GM19324 (cell line): ENCODE measurements around the gene FGD4.

Experiments used
- ATAC-seq: cut with Tn5 transposase; IDR thresholded peaks from one replicate; pipeline ENCODE4 v1.9.1; 2021; ENCODE audit warnings: mild to moderate bottlenecking, moderate library complexity; ENCODE audit not compliant: unreplicated experiment, low FRiP score

The FGD4 gene

DNA sequence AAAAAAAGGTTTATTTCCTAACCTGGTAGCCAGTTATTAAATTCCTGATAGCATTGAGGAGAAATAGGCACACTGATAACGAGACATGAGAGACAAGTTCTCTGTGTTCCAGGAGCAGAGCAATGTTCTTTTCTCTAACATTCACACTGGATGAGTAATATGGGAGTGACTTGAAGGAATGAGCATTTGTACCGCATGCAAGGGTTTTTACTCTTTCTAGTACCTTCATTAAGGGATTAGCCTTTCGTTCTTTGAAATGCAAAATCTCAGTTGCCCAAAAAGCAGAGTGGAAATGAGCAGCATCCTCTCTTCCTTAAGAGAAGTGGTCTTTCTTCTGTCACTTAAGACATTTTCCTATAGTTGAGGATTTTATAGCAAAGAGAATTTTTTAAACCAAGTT is 54.7 kb downstream of the FGD4 start:
- no peak for ATAC-seq

DNA sequence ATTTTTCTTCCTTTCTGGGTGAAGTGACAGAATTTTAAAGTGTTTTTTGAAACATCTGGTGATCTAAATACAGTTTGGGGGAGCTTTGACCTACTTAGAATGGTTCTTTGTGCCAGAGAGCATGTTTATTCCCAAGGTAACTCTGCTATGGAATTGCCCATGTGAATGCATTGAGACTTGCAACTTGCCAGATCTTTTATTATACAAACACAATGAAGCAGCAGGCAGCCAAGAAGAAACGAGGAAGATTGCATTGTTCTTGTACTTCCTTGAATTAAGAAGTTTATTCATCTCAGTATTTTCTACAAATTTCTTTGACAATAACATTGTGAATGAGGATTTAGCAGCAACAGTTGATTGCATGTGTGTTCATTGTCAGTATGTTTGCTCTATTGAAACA is 55.5 kb downstream of the FGD4 start:
- ATAC-seq = no peak

GRCh38 chr12:32455607-32456071 is 56.3 kb downstream of the FGD4 start:
- ATAC-seq = no peak

- ATAC-seq = no peak
Measured at GRCh38 chr12:32457251-32458025, 58.1 kb downstream of the FGD4 start.

GRCh38 chr12:32460638-32461037 is 61.3 kb downstream of the FGD4 start:
- no peak for ATAC-seq

DNA sequence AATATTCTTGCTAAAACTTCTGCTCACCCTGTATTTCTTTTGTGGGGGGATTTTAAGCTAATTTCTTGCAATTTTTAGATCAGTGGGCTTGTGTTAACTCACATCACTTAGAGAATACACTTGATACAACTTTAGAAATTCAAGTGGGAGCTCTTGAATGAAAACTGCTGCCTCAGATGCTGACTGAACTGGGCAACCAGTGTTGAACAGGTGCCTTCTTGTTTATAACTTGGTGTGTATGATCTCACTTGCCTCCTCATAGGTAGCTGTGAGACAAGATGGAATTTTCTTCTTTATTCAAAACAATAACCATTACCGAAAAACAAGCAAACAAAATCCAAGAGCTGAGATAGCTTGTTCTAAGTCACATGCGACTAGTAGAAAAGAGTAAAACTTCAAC is 63.5 kb downstream of the FGD4 start:
- ATAC-seq = no peak

DNA sequence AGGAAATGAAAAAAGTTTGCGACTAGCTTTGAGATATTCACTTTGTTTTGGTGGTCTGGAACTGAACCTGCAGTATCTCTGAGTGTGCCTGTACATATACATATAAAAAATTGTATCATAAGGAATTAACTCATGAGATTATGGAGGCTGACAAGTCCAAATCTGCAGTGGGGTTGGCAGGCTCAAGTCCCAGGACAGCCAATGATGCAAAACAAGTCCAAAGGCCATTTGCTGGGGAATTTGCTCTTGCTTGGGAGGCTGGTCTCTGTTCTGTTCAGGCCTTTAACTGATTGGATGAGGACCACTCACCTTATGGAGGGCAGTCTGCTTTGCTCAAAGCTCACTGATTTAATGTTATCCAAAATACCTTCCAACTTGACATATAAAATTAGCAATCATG is 66.8 kb downstream of the FGD4 start:
- ATAC-seq = no peak

DNA sequence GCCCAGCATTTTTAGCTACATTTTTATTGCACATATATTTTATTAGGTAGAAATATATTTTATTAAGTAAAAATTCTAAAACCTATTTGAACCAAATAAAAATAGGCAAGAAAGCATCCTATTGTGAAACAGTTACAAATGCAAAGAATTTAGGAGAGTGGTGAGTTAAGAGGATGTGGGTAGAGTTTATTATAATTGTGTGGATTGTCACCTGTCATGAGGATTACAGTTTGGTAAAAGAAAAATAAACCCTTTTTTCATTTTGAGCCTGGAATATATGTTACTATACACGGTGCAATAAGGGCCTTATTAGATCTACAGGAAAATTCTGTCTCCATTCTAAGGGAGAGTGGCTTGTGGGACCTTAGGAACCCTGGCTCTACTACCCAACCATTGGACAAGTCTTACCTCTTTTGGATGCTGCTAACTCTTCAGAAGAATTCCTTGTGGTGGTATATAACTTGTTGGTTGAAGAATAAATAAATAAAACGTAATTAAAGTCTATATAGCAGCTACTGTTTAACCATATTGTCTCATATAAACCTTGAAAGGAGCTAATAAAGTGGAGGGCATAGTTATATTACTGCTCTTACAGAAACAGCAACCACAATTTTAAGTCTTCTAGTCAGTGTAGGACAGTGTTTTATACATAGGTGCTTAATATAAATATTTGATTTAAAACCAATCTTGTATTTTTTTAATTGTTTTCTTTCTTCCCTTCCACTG is 67.8 kb downstream of the FGD4 start:
- ATAC-seq = no peak

- ATAC-seq = peak; percentile 62
Measured at GRCh38 chr12:32467959-32468863, 68.9 kb downstream of the FGD4 start.

- no peak for ATAC-seq
Measured at GRCh38 chr12:32470936-32471470, 71.6 kb downstream of the FGD4 start.

GRCh38 chr12:32471591-32472001 is 72.2 kb downstream of the FGD4 start:
- ATAC-seq = no peak

- no peak for ATAC-seq
Measured at GRCh38 chr12:32475724-32476123, 76.4 kb downstream of the FGD4 start.

GRCh38 chr12:32476446-32476845 is 77.1 kb downstream of the FGD4 start:
- ATAC-seq = no peak

GRCh38 chr12:32477714-32478113 is 78.4 kb downstream of the FGD4 start:
- ATAC-seq = no peak

DNA sequence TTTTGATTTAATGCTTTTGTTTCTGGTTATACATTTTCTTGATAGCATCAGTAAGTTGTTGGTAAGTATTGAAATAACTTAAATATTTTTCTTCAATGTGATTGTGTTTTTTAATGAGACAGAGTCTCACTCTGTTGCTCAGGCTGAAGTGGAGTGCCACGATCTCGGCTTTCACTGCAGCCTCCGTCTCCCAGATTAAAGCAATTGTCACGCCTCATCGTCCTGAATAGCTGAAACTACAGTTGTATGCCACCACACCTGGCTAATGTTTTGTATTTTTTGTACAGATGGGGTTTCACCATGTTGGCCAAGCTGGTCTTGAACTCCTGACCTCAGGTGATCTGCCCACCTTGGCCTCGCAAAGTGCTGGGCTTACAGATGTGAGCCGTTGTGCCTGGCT is 78.8 kb downstream of the FGD4 start:
- ATAC-seq = no peak

GRCh38 chr12:32478858-32479725 is 79.7 kb downstream of the FGD4 start:
- no peak for ATAC-seq

DNA sequence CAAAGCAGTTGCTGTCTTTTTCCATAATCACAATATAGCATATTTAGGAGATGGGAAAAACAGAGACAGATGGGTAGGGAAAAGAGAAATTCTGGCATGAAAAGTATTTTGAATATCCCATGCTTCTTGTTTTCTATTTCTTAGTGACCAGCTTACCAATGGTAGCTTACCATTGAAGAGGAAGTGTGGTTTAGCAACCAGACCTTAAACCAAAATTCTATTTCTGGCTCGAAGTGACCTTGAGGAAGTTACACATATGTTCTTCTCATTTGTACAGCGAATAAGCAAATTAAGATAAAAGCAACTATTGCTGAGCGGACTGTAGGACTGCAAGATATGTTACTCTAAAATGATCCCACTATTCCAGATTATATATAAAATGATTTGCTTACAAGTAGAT is 82.9 kb downstream of the FGD4 start:
- ATAC-seq = no peak

GRCh38 chr12:32483499-32483898 is 84.1 kb downstream of the FGD4 start:
- ATAC-seq = no peak

- no peak for ATAC-seq
Measured at GRCh38 chr12:32483993-32484392, 84.6 kb downstream of the FGD4 start.

GRCh38 chr12:32486158-32486557 is 86.8 kb downstream of the FGD4 start:
- no peak for ATAC-seq
